GM06990 (cell line): ENCODE results near the gene SLC25A44.

Source experiments
- DNase-seq: peaks from one replicate; pipeline ENCODE4 v3.0.0-alpha.2; 2011; ENCODE audit not compliant: insufficient read length; ENCODE audit errors: extremely low read depth
- H3K27me3 ChIP-seq: replicated peaks from 2 replicates; pipeline ENCODE4 v1.6.0; 2011; ENCODE audit warnings: low read length; ENCODE audit not compliant: control insufficient read depth, insufficient read depth
- H3K36me3 ChIP-seq: 2 replicates; pipeline ENCODE4 v1.5.1; 2011; ENCODE audit warnings: low read length; ENCODE audit not compliant: control insufficient read depth, insufficient read depth
- H3K4me3 ChIP-seq: replicated peaks from 2 replicates; pipeline ENCODE4 v1.5.1; 2011; ENCODE audit warnings: low read depth, mild to moderate bottlenecking, control low read depth, low read length
- TF ChIP-seq, protein P1 (sequence below): IDR thresholded peaks from 2 replicates; pipeline ENCODE4 v1.5.1; 2011; ENCODE audit warnings: low read length, control low read depth, mild to moderate bottlenecking, inconsistent platforms; ENCODE audit not compliant: insufficient read depth, poor library complexity, severe bottlenecking

Gene SLC25A44

DNA sequence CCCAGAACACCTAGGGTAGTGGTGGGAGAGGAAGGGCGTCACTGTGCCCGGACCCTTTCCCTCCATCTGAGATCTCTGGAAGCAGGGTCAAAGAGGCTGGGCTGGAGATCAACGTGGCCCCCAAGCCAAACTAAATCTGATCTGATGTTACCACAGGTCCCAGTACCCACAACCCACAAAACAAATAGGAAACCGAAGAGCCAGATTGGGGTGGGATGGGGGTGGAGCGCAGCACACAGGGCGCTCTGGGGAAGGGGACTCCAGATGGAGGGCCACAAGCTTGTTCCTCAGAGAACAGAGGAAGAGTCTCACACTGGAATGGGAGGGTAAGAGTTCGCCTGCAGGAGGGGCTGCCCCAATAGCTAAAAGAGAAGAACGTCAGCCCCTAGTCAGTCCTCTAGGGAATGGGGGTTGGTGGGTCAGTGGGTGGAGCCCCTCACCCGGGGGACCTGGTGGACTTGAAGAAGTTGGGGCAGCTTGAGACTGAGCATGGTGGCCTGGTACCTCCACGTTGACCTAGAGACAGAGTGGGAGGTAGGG is 52.4 kb downstream of the SLC25A44 start:
- no peaks in the 10 kb centered on the region for H3K27me3 ChIP-seq
- peaks cover 18% of the 10 kb centered on the region for H3K36me3 ChIP-seq
- TF ChIP-seq, protein P1, sequence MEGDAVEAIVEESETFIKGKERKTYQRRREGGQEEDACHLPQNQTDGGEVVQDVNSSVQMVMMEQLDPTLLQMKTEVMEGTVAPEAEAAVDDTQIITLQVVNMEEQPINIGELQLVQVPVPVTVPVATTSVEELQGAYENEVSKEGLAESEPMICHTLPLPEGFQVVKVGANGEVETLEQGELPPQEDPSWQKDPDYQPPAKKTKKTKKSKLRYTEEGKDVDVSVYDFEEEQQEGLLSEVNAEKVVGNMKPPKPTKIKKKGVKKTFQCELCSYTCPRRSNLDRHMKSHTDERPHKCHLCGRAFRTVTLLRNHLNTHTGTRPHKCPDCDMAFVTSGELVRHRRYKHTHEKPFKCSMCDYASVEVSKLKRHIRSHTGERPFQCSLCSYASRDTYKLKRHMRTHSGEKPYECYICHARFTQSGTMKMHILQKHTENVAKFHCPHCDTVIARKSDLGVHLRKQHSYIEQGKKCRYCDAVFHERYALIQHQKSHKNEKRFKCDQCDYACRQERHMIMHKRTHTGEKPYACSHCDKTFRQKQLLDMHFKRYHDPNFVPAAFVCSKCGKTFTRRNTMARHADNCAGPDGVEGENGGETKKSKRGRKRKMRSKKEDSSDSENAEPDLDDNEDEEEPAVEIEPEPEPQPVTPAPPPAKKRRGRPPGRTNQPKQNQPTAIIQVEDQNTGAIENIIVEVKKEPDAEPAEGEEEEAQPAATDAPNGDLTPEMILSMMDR: no peak
- DNase-seq: no peak
- peak overlapping the region; percentile 32 for H3K4me3 ChIP-seq

DNA sequence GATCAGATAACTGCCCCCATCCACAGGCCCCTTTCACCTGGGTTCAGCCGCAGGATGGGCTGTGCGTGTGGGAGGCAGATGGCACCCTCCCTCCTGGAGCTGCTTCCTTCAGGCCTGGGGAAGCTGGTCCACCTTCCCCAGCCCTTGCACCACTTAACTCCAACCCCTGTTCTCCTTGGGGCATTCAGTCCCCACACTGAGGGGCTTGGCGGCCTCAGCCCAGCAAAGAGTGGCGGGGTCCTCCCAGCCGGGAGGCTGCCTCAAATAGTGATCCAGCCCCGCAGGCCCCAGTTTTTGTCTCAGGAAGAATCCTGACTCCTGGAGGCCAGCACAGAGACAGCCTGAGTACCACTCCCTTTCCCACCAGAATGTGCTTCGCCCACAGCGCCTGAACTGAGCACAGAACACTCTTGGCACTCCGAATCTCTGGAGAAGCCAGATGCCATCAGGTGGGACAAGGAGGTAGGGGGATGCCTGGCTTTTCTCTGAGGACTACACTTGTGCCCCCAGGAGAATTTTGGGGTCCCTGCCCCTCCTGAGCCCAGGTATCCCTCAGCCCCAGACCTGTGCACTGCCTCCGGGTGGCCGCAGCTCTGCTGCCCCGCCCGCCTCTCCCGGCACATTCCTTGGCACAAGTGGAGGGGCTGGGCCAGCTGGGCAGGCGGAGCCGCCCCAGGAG is 53.0 kb downstream of the SLC25A44 start:
- no peaks in the 10 kb centered on the region for H3K27me3 ChIP-seq
- no peak for DNase-seq
- TF ChIP-seq, protein P1: no peak
- peaks cover 24% of the 10 kb centered on the region for H3K36me3 ChIP-seq
- H3K4me3 ChIP-seq: no peak overlapping the region

DNA sequence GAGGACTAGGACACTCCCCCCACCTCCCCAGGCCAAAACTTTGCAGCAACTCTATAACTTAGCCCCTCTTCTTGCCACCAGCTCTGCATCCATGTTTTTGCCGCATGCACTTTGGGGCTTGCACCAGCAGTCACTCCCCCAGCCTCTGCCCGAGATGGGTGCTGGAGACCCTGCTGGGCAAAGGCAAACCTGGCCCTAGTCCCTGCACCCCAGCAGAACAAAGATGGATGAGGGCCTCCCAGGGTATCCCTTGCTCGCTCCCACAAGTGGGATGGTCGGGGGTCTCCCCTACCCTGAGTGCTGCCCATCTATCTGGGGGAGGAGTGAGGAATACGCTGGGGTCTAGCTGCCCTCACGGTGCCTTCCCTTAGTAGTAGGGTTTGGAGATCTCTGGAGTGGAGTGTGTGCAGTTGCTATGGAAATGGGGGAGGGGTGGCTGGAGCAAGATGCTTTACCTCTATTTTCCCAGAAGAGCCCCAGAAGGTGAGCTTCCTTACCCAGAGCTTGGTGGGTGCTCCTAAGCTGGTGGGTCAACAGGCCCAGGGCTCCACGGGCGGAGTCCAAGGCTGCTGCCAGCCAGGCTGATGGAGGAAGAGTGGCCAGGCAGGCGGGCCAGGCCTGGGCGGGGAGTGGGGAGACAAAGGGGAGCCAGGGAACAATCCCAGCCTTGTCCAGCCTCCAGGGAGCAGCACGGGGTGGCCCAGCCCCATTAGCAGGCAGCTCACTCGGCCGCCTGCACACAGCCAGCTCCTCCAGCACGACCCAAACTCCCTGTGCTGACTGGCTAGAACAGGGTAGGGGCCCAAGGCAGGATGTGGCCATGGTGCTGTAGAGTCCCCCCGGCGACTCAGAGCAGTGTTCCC is 53.8 kb downstream of the SLC25A44 start, which contains the start of gene PAQR6:
Gene PAQR6, minus strand, starts transcription at position 597 of the 863 bp plus-strand sequence. CDS start 1,325 bp downstream, outside the sequence.
- TF ChIP-seq, protein P1: no peak
- DNase-seq: no peak
- H3K27me3 ChIP-seq: no peaks in the 10 kb centered on the region
- H3K4me3 ChIP-seq: no peak within 1 kb of the TSS
- peaks cover 29% of the 10 kb centered on the region for H3K36me3 ChIP-seq

DNA sequence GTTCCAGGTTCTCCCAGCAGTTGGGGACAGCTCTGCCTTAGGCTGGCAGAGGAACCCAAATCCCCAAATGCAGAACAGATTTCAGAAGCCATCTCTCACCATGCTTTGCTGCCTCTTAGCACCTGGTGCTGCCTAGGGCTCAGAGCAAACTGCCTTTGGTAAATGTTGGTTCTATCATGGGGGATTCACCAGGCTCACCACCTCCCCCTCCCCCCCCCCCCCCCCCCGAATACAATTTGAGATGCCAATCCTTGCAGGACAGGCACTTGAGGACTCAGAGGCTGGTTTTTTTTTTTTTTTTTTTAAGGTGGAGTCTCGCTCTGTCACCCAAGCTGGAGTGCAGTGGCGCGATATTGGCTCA is 54.4 kb downstream of the SLC25A44 start:
- Histone ChIP-seq H3K4me3 (no peak overlapping the region), H3K36me3 (peaks cover 34% of the 10 kb centered on the region), H3K27me3 (no peaks in the 10 kb centered on the region)
- no peak for DNase-seq
- TF ChIP-seq, protein P1: no peak

DNA sequence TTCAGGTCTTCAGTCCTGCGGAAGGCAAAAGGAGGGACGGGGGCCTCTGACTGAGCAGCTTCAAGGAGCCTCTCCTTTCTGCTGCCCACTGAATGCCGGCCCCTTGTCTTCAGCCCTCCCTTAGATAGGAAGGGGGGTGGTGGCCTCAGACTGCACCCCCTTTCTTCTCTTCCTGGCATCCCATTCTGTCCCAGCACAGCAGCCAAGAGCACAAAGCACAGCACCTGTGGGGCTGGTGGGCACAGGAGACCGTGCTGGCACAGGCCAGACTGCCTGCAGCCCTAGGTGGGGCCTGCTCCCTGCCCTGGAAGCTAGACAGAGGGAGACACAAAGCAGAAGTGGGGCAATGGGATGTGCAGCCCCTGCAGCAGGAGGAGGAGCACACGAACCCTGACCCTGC is 55.7 kb downstream of the SLC25A44 start:
- H3K27me3 ChIP-seq: no peaks in the 10 kb centered on the region
- DNase-seq: no peak
- no peak overlapping the region for H3K4me3 ChIP-seq
- TF ChIP-seq, protein P1: no peak
- H3K36me3 ChIP-seq: peaks cover 41% of the 10 kb centered on the region
